Measurements from ENCODE around the gene PCBP3.

The PCBP3 gene

DNA sequence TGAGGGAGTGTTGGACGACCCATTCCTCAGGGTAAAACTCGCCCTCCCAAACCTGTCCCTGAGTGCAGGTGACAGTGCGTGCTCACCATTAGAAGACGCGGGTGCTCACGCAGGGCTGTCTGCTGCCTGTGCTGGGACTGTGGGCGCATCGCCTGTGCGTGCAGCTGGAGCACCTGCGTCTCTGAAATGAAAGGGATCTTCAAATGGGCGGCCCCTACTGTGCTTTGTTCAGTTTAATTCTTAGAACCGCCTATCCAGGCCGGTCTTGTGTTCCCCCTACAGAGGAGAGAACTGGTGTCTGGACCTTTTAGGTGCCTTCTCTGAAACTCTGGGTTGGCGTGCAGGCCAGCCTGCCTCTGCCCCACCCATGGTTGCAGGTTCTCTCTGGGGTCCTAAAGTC, 125.8 kb downstream of the PCBP3 start:
- no peak for DNase-seq (ENCODE audit: low read depth, low spot score)
- H3K27ac ChIP-seq: no peak overlapping the region

DNA sequence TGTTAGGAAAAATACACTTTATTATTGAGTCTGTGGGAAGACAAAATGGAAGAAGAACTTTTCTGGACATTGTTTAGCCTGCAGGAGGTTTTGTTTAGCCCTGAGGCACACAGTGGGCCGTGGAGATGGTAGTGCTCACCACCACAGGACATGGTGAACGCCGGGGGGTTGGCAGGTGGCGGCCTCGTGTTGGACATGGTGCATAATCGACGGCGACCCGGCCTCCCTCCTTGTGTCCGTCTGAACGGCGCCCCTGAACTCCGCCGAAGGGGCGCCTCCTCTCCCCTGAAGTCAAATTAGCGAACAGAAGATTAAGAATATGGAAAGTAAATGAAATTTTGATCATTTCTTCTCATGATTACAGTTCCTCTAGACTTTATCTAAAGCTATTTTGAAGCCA, 126.4 kb downstream of the PCBP3 start:
- no peak for DNase-seq (ENCODE audit: low read depth, low spot score)
- no peak overlapping the region for H3K27ac ChIP-seq

DNA sequence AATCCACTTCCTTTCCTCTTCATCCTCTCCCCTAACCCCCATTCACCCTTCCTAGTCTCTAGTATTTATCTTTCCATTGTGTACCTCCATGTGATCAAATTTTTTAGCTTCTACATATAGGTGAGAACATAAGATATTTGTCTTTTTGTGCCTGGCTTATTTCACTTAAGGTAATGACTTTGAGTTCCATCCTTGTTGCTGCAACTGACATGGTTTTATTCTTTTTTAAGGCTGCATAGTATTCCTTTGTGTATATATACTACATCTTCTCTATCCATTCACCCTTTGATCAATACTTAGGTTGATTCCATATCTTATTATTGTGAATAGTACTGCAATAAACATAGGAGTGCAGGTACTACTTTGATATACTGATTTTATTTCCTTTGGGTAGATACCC, 128.7 kb downstream of the PCBP3 start:
- DNase-seq (ENCODE audit: low read depth, low spot score): no peak

DNA sequence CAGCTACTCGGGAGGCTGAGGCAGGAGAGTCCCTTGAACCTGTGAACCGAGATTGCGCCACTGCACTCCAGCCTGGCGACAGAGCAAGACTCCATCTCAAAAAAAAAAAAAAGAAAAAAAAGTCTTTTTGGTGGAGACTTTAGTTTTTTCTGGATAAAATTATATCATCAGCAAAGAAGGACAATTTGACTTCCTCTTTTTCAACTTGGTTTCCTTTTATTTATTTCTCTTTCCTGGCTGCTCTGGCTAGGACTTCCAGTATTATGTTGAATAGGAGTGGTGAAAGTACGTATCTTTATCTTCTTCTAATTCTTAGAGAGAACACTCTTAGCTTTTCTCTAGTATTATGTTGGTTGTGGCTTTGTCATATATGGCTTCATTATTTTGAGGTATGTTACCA, 130.8 kb downstream of the PCBP3 start:
- H3K27ac ChIP-seq: no peak overlapping the region
- no peak for DNase-seq (ENCODE audit: low read depth, low spot score)

More for the DNA sequence above, 128.7 kb downstream of the PCBP3 start:
- no peak overlapping the region for H3K27ac ChIP-seq

DNA sequence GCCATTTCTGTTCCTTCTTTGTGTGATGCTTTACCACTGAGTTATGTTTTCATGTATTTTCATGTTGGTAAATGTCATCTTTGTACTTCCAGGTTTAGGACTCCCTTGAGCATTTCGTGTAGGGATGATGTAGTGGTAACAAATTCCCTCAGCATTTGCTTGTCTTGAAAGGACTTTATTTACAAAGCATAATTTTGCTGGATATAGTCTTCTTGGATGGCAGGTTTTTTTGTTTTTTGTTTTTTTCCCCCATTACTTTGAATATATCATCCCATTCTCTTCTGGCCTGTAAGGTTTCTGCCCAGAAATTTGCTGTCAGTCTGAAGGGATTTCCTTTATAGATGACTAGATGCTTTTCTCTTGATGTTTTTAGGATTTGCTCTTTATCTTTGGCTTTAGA, 133.4 kb downstream of the PCBP3 start:
- no peak overlapping the region for H3K27ac ChIP-seq
- no peak for DNase-seq (ENCODE audit: low read depth, low spot score)

DNA sequence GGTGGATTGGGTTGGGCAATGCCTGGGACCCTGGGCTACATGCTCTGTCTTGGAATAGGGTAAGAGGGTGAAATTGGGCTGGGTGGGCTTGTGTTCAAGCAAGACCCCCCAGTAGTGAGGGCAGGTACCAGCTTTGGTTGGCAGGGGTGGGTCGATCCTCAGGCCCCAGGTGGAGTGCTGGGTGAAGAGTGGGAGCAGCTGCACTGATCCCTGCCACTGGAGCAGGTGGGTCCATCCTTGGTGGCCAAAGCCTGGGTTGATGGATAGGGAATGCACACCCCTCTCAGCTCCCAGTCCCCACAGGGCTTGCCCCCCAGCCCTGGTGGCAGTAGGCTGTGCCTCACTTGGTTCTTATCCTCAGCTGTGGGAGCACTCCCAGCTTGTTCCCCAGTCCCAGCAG, 135.2 kb downstream of the PCBP3 start:
- no peak for DNase-seq (ENCODE audit: low read depth, low spot score)
- H3K27ac ChIP-seq: no peak overlapping the region

DNA sequence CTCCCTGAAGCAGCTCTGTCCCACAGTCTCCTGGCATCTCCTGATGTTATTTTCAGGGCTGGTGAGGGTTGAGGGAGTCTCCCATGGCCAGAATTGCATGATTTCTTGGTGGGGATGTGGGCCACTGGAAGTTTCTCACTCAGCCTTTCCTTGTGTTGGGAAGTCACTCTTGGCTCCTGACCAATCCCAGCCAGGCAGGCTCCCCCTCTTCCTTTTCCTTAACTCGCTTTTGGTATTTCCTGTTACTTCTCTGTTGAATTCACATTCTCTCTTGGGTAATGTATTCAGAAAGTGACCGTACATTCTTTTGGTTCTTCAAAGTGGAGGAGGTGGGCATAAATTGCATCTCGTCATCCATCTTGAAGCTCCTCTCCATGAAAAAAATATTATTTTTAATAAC, 135.7 kb downstream of the PCBP3 start:
- no peak for DNase-seq (ENCODE audit: low read depth, low spot score)
- H3K27ac ChIP-seq: no peak overlapping the region

DNA sequence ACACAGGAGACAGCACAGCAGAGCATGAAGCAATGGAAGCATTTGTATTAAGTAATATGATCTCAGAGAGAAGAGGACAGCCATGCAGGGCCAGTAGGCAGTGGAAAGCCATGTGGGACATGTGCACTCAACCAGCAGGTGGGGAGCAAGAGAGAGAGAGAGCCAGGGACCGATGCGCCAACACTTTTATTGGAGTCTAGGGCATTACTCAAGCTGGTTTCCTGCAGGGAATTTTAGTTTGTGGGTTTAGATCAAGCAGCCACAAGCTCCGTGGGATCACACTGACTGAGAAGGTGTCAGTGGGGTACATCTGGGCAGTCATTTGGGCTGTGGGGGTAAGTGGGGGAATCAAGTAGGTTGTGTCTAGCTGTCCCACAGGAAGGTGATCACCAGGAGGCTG, 137.1 kb downstream of the PCBP3 start:
- DNase-seq (ENCODE audit: low read depth, low spot score): no peak
- H3K27ac ChIP-seq: no peak overlapping the region

DNA sequence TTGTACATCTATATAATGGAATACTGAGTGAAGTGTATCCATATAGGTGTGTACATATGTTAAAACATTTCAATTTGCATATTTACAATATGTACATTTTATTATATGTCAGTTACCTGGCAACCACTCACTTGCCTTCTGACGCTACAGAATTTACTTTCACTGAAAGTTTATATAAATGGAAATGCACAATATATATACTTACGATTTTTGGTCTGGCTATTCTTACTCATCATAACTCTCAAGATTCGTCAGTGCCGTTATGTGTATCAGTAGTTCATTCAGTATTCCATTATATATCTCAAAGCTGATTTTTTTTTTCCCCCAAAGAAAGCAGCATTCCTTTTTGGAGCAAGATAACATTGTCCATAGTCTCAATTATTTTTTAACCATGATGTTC, 138.2 kb downstream of the PCBP3 start:
- H3K27ac ChIP-seq: no peak overlapping the region
- no peak for DNase-seq (ENCODE audit: low read depth, low spot score)

DNA sequence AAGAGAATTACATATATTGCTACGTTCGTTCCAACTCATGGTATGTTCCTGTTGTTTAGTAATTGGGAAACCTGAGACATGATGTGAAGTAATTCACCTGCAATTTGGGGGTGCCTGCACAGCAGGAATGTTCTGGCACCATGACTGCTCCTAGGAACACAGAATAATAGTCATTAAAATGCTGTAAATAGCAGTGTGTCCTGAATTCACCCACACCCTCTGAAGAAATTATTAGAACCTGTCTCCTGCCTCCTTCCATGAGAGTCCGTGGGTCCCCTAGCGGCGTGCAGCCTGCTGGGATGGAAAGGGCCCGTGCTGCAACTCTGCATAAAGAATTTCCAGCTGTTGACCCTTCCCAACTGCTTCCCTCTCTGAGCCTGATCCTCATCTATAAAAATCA, 143.1 kb downstream of the PCBP3 start:
- no peak for DNase-seq (ENCODE audit: low read depth, low spot score)

DNA sequence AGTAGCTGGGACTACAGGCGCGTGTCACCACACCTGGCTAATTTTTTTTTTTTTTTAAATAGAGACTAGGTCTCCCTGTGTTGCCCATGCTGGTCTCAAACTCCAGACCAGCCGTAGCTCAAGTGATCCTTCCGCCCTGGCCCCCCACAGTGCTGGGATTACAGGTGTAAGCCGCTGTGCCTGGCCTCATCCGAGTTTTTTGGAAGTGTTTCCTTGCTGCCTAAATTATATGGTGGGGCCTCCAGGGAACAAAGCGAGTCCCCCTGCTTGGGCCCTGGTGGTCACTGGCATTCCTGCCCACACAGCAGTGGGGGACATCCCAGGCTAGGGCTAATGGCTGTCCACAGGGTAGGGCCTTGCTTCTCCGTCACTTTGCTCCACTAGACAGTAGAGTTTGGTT, 143.8 kb downstream of the PCBP3 start:
- no peak for DNase-seq (ENCODE audit: low read depth, low spot score)
- no peak overlapping the region for H3K27ac ChIP-seq

More for the DNA sequence above, 143.1 kb downstream of the PCBP3 start:
- H3K27ac ChIP-seq: no peak overlapping the region

DNA sequence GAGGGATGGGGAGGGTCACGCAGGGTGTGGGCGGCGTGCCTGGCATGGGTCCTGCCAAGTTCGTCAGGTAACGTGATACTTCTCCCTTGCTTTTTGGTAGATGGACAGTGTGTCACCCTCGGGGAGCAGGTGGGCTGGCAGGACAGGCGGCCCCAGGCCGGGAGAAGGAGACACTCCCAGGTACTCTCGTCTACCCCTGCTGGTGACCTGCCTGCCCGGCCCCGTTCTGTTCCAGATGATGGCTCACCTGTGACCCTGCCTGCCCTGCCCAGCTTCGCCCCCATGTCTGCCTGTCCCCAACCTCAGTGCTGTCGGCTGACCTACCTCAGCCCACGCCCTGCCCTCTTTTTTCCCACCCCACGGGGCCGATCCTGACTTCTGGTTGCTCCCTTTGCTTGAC, 144.7 kb downstream of the PCBP3 start:
- H3K27ac ChIP-seq: no peak overlapping the region
- no peak for DNase-seq (ENCODE audit: low read depth, low spot score)

DNA sequence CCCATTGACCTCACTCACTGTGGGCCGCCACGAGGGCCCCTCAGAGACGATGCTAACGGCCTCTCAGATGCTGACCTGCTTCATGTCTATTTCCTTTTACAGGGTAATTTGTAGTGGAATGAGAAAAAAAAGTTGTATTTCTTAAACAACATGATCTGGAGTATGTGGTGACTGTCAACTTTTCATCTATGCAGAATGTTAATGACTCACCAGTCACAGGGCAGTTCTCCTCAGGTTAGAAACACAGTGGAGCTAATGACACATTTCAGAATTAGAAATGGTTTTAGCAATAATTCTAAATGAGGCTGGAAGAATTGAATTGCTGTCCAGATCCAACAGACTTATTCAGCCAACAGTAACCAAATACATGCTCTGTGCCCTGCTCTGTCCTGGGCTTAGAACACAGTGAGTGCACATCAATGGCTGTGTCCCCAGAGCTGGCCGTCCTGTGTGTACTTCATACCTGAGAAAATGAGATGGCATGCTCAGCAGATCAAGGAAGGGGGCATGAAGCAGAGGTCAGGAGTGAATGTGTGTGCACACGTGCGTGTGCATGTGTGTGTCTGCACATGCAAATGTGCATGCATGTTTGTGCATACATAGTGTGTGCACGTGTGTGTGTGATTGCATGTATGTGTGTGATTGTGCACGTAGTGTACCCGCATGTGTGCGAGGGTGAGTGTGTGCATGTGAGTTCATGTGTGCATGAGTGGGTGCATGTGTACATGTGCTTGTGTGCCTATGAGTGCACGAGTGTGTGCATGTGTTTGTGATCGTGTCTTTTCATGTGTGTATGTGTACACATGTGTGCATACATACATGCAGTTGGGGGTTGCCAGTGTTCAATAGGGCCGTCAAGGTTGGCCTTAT, 145.3 kb downstream of the PCBP3 start:
- no peak for DNase-seq (ENCODE audit: low read depth, low spot score)
- H3K27ac ChIP-seq: no peak overlapping the region

DNA sequence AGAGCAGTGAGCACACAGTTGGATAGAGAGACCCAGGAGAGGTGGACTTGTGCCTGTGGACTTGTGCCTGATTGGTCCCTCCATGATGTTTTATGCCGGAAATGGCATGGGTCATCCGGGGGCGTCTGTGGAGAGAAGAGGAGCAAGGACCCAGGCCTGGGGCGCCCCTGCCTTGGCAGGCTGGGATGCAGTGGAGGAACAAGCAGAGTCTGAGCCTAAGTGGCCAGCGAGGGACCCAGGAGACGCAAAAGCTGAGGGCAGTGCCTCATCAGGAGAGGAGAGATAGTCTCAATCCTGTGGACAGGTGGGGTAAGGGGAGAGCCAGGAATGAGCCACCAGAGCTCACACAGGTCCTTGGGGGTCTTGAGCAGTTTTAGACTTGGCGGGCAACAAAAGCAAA, 146.9 kb downstream of the PCBP3 start:
- DNase-seq (ENCODE audit: low read depth, low spot score): no peak
- H3K27ac ChIP-seq: no peak overlapping the region

DNA sequence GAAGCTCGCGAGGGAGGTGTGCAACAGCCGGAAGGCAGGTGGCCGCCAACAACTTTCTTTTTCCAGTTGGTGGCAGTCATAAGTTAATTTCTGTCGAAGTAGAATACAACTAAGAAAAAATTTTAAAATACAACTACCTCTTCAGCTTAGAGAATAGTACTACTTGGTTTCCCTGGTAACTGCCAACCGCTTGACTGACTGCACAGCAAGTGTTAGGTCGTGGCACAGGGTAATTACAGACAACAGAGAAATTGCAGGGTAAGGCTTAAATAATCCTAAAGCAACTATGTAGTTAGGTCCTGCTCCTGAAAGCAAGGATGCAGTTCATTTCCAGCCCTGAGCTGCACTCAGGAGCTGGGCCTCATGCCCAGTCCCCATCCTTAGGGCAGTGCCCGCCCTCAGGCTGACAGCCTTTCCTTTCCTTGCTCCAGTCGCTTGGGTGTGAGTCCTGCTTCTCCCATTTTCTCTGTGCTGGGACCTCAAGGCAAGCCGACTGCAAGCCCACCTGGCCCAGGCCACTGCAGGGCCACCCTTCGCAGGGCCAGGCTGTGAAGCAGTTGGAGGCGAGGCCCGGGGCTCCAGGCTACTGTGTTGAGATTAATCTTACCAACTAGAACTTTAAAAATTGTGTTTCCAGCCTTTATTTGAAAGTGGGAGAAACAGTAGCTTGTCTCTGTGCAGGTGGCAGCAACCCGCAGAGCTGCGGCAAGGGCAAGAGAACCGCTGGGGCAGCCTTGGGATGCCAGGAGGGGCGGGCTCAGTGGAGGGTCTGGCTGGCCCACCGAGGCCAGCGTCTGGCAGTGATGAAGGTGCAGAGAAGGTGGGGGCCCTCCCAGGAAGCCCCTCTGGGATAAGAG, 148.3 kb downstream of the PCBP3 start:
- no peak for DNase-seq (ENCODE audit: low read depth, low spot score)
- no peak overlapping the region for H3K27ac ChIP-seq

DNA sequence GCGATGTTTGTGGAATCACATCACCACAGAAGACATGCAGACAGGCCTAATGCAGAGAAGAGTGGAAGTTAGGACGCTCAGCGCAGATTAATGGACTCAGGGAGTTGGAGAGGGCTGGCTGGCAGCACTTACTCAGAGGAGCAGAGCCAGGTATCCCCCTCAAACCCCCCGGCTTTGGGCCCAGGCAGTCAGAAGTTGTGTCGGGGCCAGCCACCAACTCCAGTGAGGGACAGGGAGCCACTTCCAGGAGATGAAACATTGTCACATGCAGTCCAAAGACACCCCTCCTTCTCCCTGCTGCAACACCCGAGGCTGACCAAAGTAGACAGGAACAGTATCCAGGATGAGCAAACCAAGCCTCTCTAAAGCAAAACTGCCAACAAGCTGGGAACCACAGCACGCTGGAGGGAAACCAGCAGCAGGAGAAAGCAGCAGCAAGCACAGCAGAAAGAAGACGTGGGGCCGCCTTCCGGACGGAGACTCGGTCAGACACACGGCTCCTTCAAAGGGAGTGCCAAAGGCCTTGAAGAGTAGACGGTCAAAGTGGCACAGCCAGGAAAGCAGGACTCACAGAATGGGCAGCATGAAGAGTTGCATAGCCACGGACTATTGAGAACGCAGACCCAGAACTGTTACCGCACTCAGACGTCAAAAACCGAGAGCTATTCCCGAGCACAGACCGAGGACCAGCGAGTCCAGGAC, 149.3 kb downstream of the PCBP3 start:
- H3K27ac ChIP-seq: no peak overlapping the region
- no peak for DNase-seq (ENCODE audit: low read depth, low spot score)

DNA sequence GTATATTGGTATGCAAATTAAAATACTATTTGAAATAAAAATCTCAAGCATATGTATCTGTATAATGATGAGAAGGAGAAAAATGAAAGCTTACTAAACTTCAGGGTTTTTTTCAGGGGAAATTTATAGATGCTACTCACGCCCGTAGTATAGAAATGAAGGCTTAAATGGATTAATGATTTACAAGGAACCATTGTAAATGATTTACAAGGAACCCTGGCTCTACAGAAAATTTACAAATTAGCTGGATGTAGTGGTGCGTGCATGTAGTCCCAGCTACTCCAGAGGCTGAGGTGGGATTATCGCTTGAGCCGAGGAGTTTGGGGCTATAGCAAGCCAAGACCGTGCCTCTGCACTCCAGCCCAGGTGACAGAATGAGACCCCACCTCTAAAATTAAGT, 150.5 kb downstream of the PCBP3 start:
- no peak for DNase-seq (ENCODE audit: low read depth, low spot score)
- no peak overlapping the region for H3K27ac ChIP-seq

DNA sequence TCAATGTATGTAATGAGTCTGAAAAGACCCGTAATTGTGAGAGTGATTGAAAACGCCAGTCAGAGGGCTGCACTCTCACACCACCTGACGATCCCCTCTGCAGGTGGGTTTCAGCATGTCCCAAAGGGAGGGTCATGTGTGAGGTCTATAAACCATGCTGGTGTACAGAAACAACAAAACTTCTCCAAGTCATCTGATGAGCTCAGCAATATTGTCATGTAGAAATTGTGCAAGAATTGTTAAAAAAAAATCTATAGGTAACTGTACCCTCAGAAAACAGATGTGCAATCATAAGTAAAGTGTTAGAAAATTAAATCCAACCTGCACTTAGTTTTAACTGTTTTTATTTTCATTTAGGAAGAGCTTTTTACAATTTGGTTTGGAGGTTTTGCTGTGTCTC, 152.5 kb downstream of the PCBP3 start:
- no peak overlapping the region for H3K27ac ChIP-seq
- DNase-seq (ENCODE audit: low read depth, low spot score): no peak

DNA sequence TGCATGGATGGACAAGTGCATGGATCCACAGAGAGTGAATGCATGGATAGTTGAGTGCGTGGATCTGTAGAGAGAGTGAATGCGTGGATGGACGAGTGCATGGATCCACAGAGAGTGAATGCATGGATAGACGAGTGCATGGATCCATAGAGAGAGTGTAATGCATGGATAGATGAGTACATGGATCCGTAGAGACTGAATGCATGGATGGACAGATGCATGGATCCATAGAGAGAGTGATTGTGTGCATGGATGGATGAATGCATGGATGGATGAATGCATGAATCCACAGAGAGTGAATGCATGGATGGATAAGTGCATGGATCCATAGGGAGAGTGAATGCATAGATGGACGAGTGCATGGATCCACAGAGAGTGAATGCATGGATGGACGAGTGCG, 153.8 kb downstream of the PCBP3 start:
- DNase-seq (ENCODE audit: low read depth, low spot score): no peak
- H3K27ac ChIP-seq: no peak overlapping the region

DNA sequence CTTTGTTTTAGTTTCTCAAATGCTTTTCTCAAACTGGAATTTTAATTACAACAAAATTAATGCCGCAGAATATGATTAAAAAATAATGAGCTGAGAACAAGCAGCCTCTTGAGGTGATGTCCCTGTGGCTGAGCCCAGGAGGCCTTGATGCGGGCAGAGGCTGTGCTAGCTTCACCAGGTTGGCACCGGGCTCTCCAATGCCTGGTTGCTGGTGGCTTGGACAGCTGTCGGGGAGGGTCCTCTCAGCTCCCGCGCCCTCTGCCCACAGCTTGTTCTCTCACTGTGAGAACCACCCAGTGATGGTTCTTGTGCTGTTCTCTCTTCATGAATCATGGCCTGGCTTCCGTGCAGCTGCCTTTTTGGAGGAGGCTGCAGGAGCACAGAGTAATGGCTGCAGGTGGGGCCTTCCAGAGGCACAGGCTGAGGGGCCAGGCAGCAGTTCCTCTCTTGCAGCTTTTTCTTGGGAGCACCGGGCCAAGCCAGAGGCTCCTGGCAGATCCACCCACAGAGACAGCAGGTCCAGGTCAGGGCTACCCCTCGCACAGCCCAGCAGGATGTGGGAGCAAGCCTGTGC, 156.3 kb downstream of the PCBP3 start:
- H3K27ac ChIP-seq: no peak overlapping the region
- no peak for DNase-seq (ENCODE audit: low read depth, low spot score)

Measured in epithelial cell of prostate (primary cell).